Uterus (tissue), 2 donors: ENCODE data around the gene EFCAB5.

Source experiments
- POLR2A ChIP-seq, 2 donors: fragments of 450-650 bp; IDR thresholded peaks; one replicate each; pipeline ENCODE4 v1.6.1; 2016; ENCODE audit warnings: antibody characterized with exemption in 2 of 2, mild to moderate bottlenecking in 1 of 2, moderate library complexity in 1 of 2
- TF ChIP-seq, protein P1 (sequence below), 4 experiments: fragments of 200-600 bp in 2 of 4; fragments of 450-650 bp in 2 of 4; sonication (generic) in 2 of 4; IDR thresholded peaks; one replicate each; pipeline ENCODE4 v1.5.1; 2016 to 2019; ENCODE audit warnings: antibody characterized with exemption in 4 of 4, mild to moderate bottlenecking in 2 of 4, moderate library complexity in 1 of 4

DNA sequence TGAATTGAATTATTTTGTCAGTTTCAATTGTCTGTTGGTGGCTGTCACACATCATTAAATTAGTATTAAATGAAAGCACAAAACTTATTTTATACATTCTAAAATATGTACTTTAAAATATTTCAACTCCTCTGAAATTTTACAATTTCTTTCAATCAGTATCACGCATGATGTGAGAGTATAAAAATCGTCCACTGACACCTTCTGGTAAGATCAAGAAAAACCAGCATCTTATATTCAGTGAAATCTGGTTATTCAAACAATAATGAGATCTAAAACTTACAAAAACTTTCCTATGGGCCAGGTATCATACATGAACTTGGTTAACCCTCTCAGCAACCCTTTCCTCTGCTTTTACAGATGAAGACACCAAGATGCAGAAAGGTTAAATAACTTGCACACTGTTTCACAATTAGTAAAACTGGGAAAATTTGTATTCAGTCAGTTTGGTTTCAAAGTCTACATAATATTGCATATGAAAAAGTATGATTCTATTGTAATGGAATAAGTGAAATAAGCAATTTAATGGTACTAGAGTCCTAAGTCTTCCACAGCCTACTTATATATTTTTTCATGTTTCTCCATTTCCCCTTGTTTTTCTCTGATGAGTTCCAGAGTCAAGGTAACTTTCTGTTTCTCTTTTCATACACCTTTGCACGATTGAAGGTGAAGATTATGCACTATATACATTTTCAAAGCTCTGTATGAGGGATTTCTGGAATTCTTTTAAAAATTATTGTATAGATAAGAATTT lies 58.7 kb downstream of the EFCAB5 start:
- TF ChIP-seq, protein P1, sequence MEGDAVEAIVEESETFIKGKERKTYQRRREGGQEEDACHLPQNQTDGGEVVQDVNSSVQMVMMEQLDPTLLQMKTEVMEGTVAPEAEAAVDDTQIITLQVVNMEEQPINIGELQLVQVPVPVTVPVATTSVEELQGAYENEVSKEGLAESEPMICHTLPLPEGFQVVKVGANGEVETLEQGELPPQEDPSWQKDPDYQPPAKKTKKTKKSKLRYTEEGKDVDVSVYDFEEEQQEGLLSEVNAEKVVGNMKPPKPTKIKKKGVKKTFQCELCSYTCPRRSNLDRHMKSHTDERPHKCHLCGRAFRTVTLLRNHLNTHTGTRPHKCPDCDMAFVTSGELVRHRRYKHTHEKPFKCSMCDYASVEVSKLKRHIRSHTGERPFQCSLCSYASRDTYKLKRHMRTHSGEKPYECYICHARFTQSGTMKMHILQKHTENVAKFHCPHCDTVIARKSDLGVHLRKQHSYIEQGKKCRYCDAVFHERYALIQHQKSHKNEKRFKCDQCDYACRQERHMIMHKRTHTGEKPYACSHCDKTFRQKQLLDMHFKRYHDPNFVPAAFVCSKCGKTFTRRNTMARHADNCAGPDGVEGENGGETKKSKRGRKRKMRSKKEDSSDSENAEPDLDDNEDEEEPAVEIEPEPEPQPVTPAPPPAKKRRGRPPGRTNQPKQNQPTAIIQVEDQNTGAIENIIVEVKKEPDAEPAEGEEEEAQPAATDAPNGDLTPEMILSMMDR (IDR thresholded peaks at IDR 0.05): no peak
- TF ChIP-seq POLR2A (IDR thresholded peaks at IDR 0.05): no peak
